ENCODE measurements around the gene ANKRD28.
A peak's percentile ranks its signal among the peaks of the same experiment; 100 is the strongest.
"Not testable (repeated sequence)": the region's sequence is repeated elsewhere in the genome, so short reads cannot be mapped to it uniquely, and the experiment has no call there.

ANKRD28 gene

GRCh38 chr3:15797642-15798303 lies at the start of gene ANKRD28:
TSS of gene ANKRD28 (minus strand) at chr3:15797979. CDS start at chr3:15796521, 1,458 bp downstream.
- H3K9ac ChIP-seq (ENCODE audit: low read length): peak within 1 kb of the TSS; percentile 41
- peak within 1 kb of the TSS; percentile 50 for H3K27ac ChIP-seq (ENCODE audit: low read depth, low read length)
- no peaks in the 10 kb centered on the region for H3K27me3 ChIP-seq (ENCODE audit: control insufficient read depth in 1 of 2, insufficient read depth in 2 of 2, low read length in 2 of 2)
- peaks cover 4% of the 10 kb centered on the region for H3K4me1 ChIP-seq (ENCODE audit: insufficient read depth, low read length)
- H3K4me3 ChIP-seq (ENCODE audit: low read depth in 1 of 2, low read length in 2 of 2): peak within 1 kb of the TSS; percentile 22 to 48
- no peaks in the 10 kb centered on the region for H3K36me3 ChIP-seq (ENCODE audit: insufficient read depth, low read length)
- H3K9me3 ChIP-seq (ENCODE audit: low read length): no peaks in the 10 kb centered on the region

- no peak overlapping the region for H3K4me3 ChIP-seq (ENCODE audit: low read depth in 1 of 2, low read length in 2 of 2)
Observed at GRCh38 chr3:15847239-15847638, 49.5 kb upstream of the ANKRD28 start.

DNA sequence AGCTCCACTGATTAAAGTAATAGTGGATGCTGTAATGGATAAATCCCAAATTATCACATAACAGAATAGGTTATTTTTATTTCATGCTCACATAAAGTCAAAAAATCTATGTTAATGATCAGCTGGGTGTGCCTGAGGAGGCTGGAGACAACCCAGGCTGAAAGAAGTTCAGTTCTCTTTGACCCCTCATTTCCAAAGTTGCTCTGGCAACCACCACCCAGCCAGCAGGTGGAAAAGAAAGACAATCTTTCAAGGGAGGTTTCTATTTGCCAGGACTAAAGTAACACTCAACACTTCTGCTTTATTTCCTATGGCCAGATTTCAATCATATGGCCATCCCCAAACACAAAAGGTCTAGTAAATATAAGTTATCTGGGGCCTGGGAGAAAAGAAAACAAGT lies 48.8 kb upstream of the ANKRD28 start:
- Histone ChIP-seq H3K27me3 (ENCODE audit: control insufficient read depth in 1 of 2, insufficient read depth in 2 of 2, low read length in 2 of 2) (no peaks in the 10 kb centered on the region), H3K9ac (ENCODE audit: low read length) (no peak overlapping the region), H3K27ac (ENCODE audit: low read depth, low read length) (no peak overlapping the region), H3K36me3 (ENCODE audit: insufficient read depth, low read length) (no peaks in the 10 kb centered on the region), H3K4me1 (ENCODE audit: insufficient read depth, low read length) (no peaks in the 10 kb centered on the region), H3K4me3 (ENCODE audit: low read depth in 1 of 2, low read length in 2 of 2) (no peak overlapping the region), H3K9me3 (ENCODE audit: low read length) (no peaks in the 10 kb centered on the region)

More at GRCh38 chr3:15847239-15847638, 49.5 kb upstream of the ANKRD28 start:
- Histone ChIP-seq H3K27me3 (ENCODE audit: control insufficient read depth in 1 of 2, insufficient read depth in 2 of 2, low read length in 2 of 2) (no peaks in the 10 kb centered on the region), H3K9me3 (ENCODE audit: low read length) (no peaks in the 10 kb centered on the region), H3K9ac (ENCODE audit: low read length) (no peak overlapping the region), H3K36me3 (ENCODE audit: insufficient read depth, low read length) (no peaks in the 10 kb centered on the region), H3K27ac (ENCODE audit: low read depth, low read length) (no peak overlapping the region), H3K4me1 (ENCODE audit: insufficient read depth, low read length) (no peaks in the 10 kb centered on the region)

DNA sequence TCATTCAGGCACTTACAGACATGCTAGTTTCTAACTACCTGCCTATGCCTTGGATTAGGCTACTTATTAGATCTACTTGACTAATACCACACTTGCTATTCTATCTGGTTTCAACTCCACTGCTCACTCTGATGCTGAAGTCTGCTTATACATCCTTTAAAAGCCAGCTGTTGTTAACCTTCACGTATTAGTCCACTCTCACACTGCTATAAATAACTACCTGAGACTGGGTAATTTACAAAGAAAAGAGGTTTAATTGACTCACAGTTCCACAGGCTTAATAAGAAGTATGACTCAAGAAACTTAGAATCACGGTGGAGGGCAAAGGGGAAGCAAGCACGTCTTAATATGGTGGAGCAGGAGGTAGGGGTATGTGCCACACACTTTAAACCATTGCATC lies 47.7 kb upstream of the ANKRD28 start:
- Histone ChIP-seq H3K27ac (ENCODE audit: low read depth, low read length) (no peak overlapping the region), H3K4me3 (ENCODE audit: low read depth in 1 of 2, low read length in 2 of 2) (no peak overlapping the region), H3K9ac (ENCODE audit: low read length) (no peak overlapping the region), H3K27me3 (ENCODE audit: control insufficient read depth in 1 of 2, insufficient read depth in 2 of 2, low read length in 2 of 2) (no peaks in the 10 kb centered on the region), H3K9me3 (ENCODE audit: low read length) (no peaks in the 10 kb centered on the region), H3K36me3 (ENCODE audit: insufficient read depth, low read length) (no peaks in the 10 kb centered on the region), H3K4me1 (ENCODE audit: insufficient read depth, low read length) (no peaks in the 10 kb centered on the region)

DNA sequence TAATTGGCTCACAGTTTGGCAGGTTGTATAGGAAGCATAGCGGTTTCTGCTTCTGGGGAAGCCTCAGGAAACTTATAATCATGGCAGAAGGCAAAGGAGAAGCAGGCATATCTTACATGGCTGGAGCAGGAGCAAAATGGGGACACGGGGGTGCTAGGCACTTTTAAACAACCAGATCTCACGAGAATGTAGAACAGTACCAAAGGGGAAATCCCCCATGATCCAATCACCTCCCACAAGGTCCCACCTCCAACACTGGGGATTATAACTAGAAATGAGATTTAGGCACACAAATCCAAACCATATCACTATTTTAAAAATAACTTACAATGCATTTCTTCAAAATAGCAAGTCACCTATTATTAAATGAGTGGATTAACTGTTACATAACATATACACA lies 47.1 kb upstream of the ANKRD28 start:
- Histone ChIP-seq H3K4me3 (ENCODE audit: low read depth in 1 of 2, low read length in 2 of 2) (no peak overlapping the region), H3K9ac (ENCODE audit: low read length) (no peak overlapping the region), H3K27ac (ENCODE audit: low read depth, low read length) (no peak overlapping the region), H3K36me3 (ENCODE audit: insufficient read depth, low read length) (no peaks in the 10 kb centered on the region), H3K27me3 (ENCODE audit: control insufficient read depth in 1 of 2, insufficient read depth in 2 of 2, low read length in 2 of 2) (no peaks in the 10 kb centered on the region), H3K4me1 (ENCODE audit: insufficient read depth, low read length) (no peaks in the 10 kb centered on the region), H3K9me3 (ENCODE audit: low read length) (no peaks in the 10 kb centered on the region)

- not testable (repeated sequence) for H3K4me1 ChIP-seq (ENCODE audit: insufficient read depth, low read length); H3K27ac ChIP-seq (ENCODE audit: low read depth, low read length); H3K9ac ChIP-seq (ENCODE audit: low read length); H3K27me3 ChIP-seq (ENCODE audit: control insufficient read depth in 1 of 2, insufficient read depth in 2 of 2, low read length in 2 of 2); H3K4me3 ChIP-seq (ENCODE audit: low read depth in 1 of 2, low read length in 2 of 2); H3K36me3 ChIP-seq (ENCODE audit: insufficient read depth, low read length); H3K9me3 ChIP-seq (ENCODE audit: low read length)
Observed at GRCh38 chr3:15841091-15841973, 43.6 kb upstream of the ANKRD28 start.

DNA sequence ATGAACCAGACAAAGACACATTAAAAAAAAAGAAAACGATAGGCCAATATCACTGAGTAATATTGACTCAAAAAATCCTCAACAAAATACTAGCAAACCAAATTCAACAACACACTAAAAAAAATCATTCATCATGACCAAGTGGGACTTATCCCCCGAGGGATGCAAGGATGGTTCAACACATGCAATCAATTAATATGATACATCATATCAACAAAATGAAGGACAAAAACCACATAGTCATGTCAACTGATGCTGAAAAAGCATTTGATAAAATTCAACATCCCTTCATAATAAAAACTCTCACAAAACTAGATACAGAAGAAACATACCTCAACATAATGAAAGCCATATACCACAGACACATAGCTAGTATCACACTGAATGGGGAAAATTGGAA lies 41.8 kb upstream of the ANKRD28 start:
- no peaks in the 10 kb centered on the region for H3K27me3 ChIP-seq (ENCODE audit: control insufficient read depth in 1 of 2, insufficient read depth in 2 of 2, low read length in 2 of 2)
- no peaks in the 10 kb centered on the region for H3K9me3 ChIP-seq (ENCODE audit: low read length)
- H3K36me3 ChIP-seq (ENCODE audit: insufficient read depth, low read length): no peaks in the 10 kb centered on the region
- H3K4me3 ChIP-seq (ENCODE audit: low read depth in 1 of 2, low read length in 2 of 2): no peak overlapping the region
- no peak overlapping the region for H3K9ac ChIP-seq (ENCODE audit: low read length)
- no peaks in the 10 kb centered on the region for H3K4me1 ChIP-seq (ENCODE audit: insufficient read depth, low read length)
- no peak overlapping the region for H3K27ac ChIP-seq (ENCODE audit: low read depth, low read length)

DNA sequence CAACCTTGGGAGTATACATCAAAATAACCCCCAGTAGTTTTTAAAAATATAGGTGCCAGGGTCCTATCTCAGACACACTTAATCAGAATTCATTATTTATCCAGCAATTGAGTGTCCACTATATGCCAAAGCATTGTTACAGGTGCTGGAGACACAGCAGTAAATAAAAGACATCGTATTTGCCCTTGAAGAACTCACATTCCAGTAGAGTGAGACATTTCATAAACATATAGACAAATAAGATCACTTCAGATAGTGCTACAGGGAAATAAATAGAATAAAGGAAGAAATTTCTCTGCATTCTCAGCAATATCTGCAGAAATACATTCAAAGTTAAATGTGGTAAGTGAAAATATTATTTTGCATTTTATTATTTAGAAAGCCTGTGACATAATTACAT lies 34.1 kb upstream of the ANKRD28 start:
- Histone ChIP-seq H3K36me3 (ENCODE audit: insufficient read depth, low read length) (no peaks in the 10 kb centered on the region), H3K4me3 (ENCODE audit: low read depth in 1 of 2, low read length in 2 of 2) (no peak overlapping the region), H3K27me3 (ENCODE audit: control insufficient read depth in 1 of 2, insufficient read depth in 2 of 2, low read length in 2 of 2) (no peaks in the 10 kb centered on the region), H3K4me1 (ENCODE audit: insufficient read depth, low read length) (no peaks in the 10 kb centered on the region), H3K27ac (ENCODE audit: low read depth, low read length) (no peak overlapping the region), H3K9ac (ENCODE audit: low read length) (no peak overlapping the region), H3K9me3 (ENCODE audit: low read length) (no peaks in the 10 kb centered on the region)

GRCh38 chr3:15825016-15825415 lies 27.2 kb upstream of the ANKRD28 start:
- Histone ChIP-seq H3K9ac (ENCODE audit: low read length) (no peak overlapping the region), H3K4me1 (ENCODE audit: insufficient read depth, low read length) (no peaks in the 10 kb centered on the region), H3K27ac (ENCODE audit: low read depth, low read length) (no peak overlapping the region), H3K9me3 (ENCODE audit: low read length) (no peaks in the 10 kb centered on the region), H3K36me3 (ENCODE audit: insufficient read depth, low read length) (no peaks in the 10 kb centered on the region), H3K4me3 (ENCODE audit: low read depth in 1 of 2, low read length in 2 of 2) (no peak overlapping the region), H3K27me3 (ENCODE audit: control insufficient read depth in 1 of 2, insufficient read depth in 2 of 2, low read length in 2 of 2) (no peaks in the 10 kb centered on the region)

- Histone ChIP-seq H3K27ac (ENCODE audit: low read depth, low read length) (no peak overlapping the region), H3K9ac (ENCODE audit: low read length) (no peak overlapping the region), H3K4me3 (ENCODE audit: low read depth in 1 of 2, low read length in 2 of 2) (no peak overlapping the region), H3K27me3 (ENCODE audit: control insufficient read depth in 1 of 2, insufficient read depth in 2 of 2, low read length in 2 of 2) (no peaks in the 10 kb centered on the region), H3K4me1 (ENCODE audit: insufficient read depth, low read length) (no peaks in the 10 kb centered on the region), H3K9me3 (ENCODE audit: low read length) (no peaks in the 10 kb centered on the region), H3K36me3 (ENCODE audit: insufficient read depth, low read length) (no peaks in the 10 kb centered on the region)
Observed at GRCh38 chr3:15823092-15823491, 25.3 kb upstream of the ANKRD28 start.

DNA sequence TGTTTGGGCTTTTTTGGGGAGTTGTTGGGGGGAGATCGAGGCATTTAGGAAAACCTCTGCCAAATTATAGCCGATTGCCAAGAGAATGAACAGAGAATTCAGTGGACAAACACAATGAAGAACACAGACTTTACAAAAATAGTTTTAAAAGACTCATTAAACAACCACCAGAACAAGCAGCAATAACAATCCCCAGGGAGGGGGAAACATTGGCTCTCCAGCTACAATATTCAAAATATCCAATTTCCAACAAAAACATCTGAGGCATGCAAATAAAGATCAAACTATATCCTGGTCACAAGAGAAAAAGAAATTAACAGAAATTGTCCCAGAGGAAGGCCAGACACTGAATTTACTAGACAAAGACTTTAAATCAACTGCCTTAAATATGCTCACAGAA lies 24.5 kb upstream of the ANKRD28 start:
- Histone ChIP-seq H3K4me1 (ENCODE audit: insufficient read depth, low read length) (no peaks in the 10 kb centered on the region), H3K27ac (ENCODE audit: low read depth, low read length) (no peak overlapping the region), H3K9ac (ENCODE audit: low read length) (no peak overlapping the region), H3K27me3 (ENCODE audit: control insufficient read depth in 1 of 2, insufficient read depth in 2 of 2, low read length in 2 of 2) (no peaks in the 10 kb centered on the region), H3K36me3 (ENCODE audit: insufficient read depth, low read length) (no peaks in the 10 kb centered on the region), H3K4me3 (ENCODE audit: low read depth in 1 of 2, low read length in 2 of 2) (no peak overlapping the region), H3K9me3 (ENCODE audit: low read length) (no peaks in the 10 kb centered on the region)

All from muscle layer of colon (tissue), 2 donors.